ENCODE results near the gene PYCARD. TPM values are rescaled to one million over a fixed set of nuclear protein-coding genes. Genes with fewer than 3 reads are reported as not detected.

The PYCARD gene
- total RNA-seq, 1 donor from 2014 or later, result 39.6 TPM

- no peak for DNase-seq (ENCODE audit: low spot score)
Observed at GRCh38 chr16:31167315-31167714, 35.2 kb downstream of the PYCARD start.

- DNase-seq (ENCODE audit: low spot score), result no peak
Observed at GRCh38 chr16:31157136-31157535, 45.4 kb downstream of the PYCARD start.

Other genes with a start within 250 kb of the PYCARD start
- gene SETD1A, start 245.0 kb downstream of the PYCARD start, total RNA-seq, result 19.6 TPM
- 14.8 TPM for gene HSD3B7, start 217.6 kb downstream of the PYCARD start, total RNA-seq
- gene STX1B, start 192.1 kb downstream of the PYCARD start, total RNA-seq, result 1.6 TPM
- 55.0 TPM for gene STX4, start 169.2 kb downstream of the PYCARD start, total RNA-seq
- 12.8 TPM for gene ZNF668, start 128.5 kb downstream of the PYCARD start, total RNA-seq
- 18.3 TPM for gene ZNF646, start 128.3 kb downstream of the PYCARD start, total RNA-seq
- gene PRSS53, start 113.8 kb downstream of the PYCARD start, total RNA-seq, result 1.2 TPM
- gene VKORC1, start 108.0 kb downstream of the PYCARD start, total RNA-seq, result 42.1 TPM
- gene BCKDK, start 94.4 kb downstream of the PYCARD start, total RNA-seq, result 29.8 TPM
- gene KAT8, start 85.1 kb downstream of the PYCARD start, total RNA-seq, result 77.9 TPM
- gene PRSS8, start 67.0 kb downstream of the PYCARD start, total RNA-seq, result 17.0 TPM
- gene PRSS36, start 52.7 kb downstream of the PYCARD start, total RNA-seq, result 1.1 TPM
- 390 TPM for gene FUS, start 22.6 kb downstream of the PYCARD start, total RNA-seq
- gene TRIM72, start 11.4 kb upstream of the PYCARD start, total RNA-seq, result not detected
- not detected for gene PYDC1, start 14.4 kb upstream of the PYCARD start, total RNA-seq
- 4.4 TPM for gene ITGAM, start 57.2 kb upstream of the PYCARD start, total RNA-seq
- gene ITGAX, start 152.4 kb upstream of the PYCARD start, total RNA-seq, result 9.6 TPM
- not detected for gene ITGAD, start 190.6 kb upstream of the PYCARD start, total RNA-seq
- gene COX6A2, start 225.6 kb upstream of the PYCARD start, total RNA-seq, result not detected
- gene ZNF843, start 240.0 kb upstream of the PYCARD start, total RNA-seq, result 1.0 TPM